Upper lobe of left lung (tissue), 4 donors: Measurements from ENCODE around the gene AGK.

Source experiments
- CTCF ChIP-seq, 6 experiments: fragments of 450-650 bp in 4 of 6; fragments of 200-600 bp in 2 of 6; sonication (generic) in 2 of 6; IDR thresholded peaks; one replicate each; pipeline ENCODE4 v1.5.1; 2016 to 2019; ENCODE audit warnings: antibody characterized with exemption in 6 of 6
- POLR2A ChIP-seq, 4 donors: fragments of 450-650 bp; IDR thresholded peaks; one replicate each; pipeline ENCODE4 v1.5.1; 2016 to 2017; ENCODE audit warnings: antibody characterized with exemption in 4 of 4, mild to moderate bottlenecking in 2 of 4

- TF ChIP-seq CTCF (IDR thresholded peaks at IDR 0.05) (no peak), POLR2A (IDR thresholded peaks at IDR 0.05) (no peak)
Measured at GRCh38 chr7:141700296-141700847, 149.2 kb downstream of the AGK start.
